Measurements from ENCODE around the gene EMSY.

DNA sequence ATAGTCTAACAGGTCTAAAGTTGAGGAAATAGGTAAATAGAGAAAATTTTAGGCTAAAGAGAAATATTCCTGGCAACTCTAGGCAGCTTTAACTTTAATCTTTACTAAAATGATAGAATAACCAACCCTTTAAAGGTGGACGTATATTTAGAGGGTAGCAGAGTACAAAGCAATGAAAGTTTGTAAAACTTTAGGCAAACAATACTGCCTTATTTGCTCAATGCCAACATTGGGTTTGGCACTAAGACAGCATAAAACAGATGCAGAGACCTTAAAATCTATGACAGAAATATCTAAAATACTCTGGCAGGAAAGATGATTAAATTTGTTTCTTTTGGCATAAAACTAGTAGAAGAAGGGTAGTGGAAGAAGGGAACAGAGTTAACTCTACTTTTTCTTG, 70.7 kb downstream of the EMSY start:
- TF ChIP-seq, protein P1, sequence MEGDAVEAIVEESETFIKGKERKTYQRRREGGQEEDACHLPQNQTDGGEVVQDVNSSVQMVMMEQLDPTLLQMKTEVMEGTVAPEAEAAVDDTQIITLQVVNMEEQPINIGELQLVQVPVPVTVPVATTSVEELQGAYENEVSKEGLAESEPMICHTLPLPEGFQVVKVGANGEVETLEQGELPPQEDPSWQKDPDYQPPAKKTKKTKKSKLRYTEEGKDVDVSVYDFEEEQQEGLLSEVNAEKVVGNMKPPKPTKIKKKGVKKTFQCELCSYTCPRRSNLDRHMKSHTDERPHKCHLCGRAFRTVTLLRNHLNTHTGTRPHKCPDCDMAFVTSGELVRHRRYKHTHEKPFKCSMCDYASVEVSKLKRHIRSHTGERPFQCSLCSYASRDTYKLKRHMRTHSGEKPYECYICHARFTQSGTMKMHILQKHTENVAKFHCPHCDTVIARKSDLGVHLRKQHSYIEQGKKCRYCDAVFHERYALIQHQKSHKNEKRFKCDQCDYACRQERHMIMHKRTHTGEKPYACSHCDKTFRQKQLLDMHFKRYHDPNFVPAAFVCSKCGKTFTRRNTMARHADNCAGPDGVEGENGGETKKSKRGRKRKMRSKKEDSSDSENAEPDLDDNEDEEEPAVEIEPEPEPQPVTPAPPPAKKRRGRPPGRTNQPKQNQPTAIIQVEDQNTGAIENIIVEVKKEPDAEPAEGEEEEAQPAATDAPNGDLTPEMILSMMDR (IDR thresholded peaks at IDR 0.05), result no peak
- TF ChIP-seq POLR2A (IDR thresholded peaks at IDR 0.05) (no peak), POLR2AphosphoS5 (IDR thresholded peaks at IDR 0.05) (no peak), EP300 (IDR thresholded peaks at IDR 0.05) (no peak)
